HG03432 (cell line): ENCODE measurements around the gene GOLGA6L9.
A peak's percentile ranks its signal among the peaks of the same experiment; 100 is the strongest.
"Not testable (repeated sequence)": the region's sequence is repeated elsewhere in the genome, so short reads cannot be mapped to it uniquely, and the experiment has no call there.

ENCODE experiments used
- ATAC-seq: cut with Tn5 transposase; IDR thresholded peaks from one replicate; pipeline ENCODE4 v1.9.1; 2021; ENCODE audit warnings: mild to moderate bottlenecking, moderate library complexity; ENCODE audit not compliant: unreplicated experiment

Gene GOLGA6L9, protein sequence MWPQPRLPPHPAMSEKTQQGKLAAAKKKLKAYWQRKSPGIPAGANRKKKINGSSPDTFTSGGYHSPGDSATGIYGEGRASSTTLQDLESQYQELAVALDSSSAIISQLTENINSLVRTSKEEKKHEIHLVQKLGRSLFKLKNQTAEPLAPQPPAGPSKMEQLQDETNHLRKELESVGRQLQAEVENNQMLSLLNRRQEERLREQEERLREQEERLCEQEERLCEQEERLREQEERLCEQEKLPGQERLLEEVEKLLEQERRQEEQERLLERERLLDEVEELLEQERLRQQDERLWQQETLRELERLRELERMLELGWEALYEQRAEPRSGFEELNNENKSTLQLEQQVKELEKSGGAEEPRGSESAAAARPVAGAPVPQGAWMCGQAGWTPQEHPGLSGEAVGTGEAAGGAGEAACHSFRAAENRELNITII

DNA sequence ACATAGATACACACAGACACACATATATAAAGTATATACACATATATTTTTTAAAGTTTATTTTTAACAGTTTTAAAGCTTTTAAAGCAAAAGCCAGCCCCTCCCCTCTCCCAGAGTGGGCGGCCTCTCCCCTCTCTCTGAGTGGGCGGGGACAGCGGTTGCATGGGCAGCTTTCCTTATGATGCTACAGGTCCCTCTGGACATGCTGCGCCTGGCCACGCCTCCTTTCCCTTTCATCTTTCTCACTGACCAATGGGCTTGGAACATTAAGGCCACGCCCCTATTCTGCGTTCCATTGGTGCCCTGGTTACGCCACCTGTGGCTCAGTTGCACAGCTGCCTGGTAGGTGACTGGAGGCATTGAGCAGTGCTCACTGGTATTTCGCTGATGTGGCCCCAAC lies at the start of gene GOLGA6L9:
GOLGA6L9 (plus strand) TSS at position 124 of the 400 bp plus-strand sequence; CDS start at position 388, 264 bp downstream.
- ATAC-seq: not testable (repeated sequence)

DNA sequence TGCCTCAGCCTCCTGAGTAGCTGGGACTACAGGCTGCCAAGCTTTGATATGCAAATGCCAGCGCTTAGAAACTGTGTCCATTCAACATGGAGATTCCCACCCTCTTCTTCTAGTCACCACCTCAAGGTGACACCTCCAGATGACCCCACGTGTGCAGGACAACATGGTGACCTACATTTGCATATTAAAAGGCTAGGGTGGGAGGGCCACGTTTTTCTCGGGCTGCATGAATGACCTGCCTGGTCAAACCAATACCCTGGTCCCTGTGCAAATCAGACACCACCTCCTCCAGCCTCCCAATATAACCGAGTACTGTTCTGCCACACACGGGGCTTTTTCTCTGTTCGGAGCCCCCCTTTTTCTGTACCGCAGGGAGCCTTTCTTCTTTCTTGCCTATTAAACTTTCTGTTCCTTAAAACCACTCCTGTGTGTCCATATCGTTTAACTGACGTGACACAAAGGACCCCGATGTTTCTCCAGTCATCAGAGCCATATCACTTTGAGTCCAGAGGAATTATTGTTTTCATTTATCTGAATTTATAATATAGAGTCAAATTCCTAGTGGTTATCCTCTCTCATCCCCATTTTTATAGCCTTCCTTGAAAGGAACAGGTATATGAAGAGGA lies 48.2 kb upstream of the GOLGA6L9 start:
- ATAC-seq: not testable (repeated sequence)

GRCh38 chr15:82387209-82387608 lies 42.4 kb upstream of the GOLGA6L9 start:
- not testable (repeated sequence) for ATAC-seq

DNA sequence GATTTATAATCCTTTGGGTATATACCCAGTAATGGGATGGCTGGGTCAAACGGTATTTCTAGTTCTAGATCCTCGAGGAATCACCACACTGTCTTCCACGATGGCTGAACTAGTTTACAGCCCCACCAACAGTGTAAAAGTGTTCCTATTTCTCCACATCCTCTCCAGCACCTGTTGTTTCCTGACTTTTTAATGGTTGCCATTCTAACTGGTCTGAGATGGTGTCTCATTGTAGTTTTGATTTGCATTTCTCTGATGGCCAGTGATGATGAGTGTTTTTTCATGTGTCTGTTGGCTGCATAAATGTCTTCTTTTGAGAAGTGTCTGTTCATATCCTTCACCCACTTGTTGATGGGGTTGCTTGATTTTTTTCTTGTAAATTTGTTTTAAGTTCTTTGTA lies 39.5 kb upstream of the GOLGA6L9 start:
- not testable (repeated sequence) for ATAC-seq

DNA sequence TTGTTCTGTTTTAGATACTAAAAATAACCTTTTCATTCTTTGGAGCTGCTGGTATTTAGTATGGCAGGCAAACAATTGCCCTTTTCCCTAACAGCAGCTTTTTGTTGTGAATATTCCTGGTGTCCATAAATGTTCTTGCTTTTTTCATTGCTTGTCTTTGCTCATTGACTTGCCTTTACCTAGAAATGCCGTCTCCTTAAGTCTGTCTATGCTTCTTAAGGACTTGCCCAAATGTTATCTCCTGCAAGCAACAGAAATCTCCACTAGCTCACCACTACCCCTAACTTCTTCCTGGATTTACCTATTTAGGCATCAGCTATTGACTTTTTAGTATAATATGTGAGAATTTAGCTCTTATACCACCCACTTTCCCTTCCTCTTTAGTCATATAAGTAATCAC lies 37.5 kb upstream of the GOLGA6L9 start:
- not testable (repeated sequence) for ATAC-seq

DNA sequence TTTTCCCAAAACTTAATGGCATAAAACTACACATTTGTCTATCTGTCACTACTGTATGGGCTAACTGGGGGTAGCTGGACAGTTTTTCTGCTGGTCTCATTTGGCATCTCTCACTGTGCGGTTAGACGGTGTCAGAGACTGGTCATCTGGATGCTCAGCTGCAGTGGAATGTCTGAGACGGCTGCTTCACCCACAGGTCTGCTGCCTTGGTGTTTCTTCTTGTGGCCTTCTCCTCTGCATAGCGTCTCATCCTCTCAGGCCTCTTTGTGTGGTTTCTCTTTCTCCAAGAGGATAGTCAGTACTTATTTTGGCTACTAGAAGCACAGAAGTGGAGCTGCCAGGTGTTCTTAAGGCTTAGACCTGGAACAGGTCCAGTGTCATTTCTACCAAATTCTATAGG lies 35.9 kb upstream of the GOLGA6L9 start:
- no peak for ATAC-seq

- not testable (repeated sequence) for ATAC-seq
Observed at GRCh38 chr15:82395788-82396187, 33.8 kb upstream of the GOLGA6L9 start.

DNA sequence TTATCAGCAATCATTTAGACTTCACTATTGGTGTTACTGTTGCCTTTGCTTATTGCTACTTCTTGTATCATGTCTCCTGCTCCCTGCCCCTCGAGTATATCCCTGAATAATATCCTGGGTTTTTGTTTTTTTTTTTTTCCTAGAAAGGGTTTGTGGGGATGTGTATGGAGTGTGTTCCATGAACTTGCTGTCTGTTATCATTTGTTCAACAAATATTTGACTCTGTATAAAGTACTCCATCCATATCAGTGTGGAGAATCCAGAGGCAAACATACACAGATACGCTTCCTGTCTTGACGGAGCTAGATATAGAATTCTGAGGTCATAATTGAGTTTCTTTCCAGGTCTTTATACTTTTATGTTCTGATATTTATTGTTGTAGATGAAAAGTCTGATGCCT lies 31.8 kb upstream of the GOLGA6L9 start:
- no peak for ATAC-seq

- ATAC-seq: peak; percentile 29
Observed at GRCh38 chr15:82398785-82399184, 30.8 kb upstream of the GOLGA6L9 start.

GRCh38 chr15:82399366-82400103 lies 30.1 kb upstream of the GOLGA6L9 start:
- ATAC-seq: peak; percentile 64

DNA sequence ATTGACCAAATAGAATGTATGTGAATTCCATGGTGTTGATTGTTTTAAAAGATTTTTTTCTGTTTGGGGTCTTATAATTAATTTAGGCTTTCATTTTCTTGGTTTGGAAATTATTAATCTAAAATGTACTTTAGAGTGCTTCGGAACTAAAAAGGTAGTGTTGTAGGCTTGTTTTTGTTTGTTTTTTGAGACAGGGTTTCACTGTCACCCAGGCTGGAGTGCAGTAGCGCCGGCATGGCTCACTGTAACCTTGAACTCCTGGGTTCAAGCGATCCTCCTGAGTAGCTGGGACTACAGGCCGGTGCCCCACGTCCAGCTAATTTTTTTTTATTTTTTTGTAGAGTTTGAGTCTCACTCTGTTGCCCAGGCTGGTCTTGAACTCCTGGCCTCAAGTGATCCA lies 27.7 kb upstream of the GOLGA6L9 start:
- ATAC-seq: not testable (repeated sequence)

- ATAC-seq: not testable (repeated sequence)
Observed at GRCh38 chr15:82402341-82402740, 27.3 kb upstream of the GOLGA6L9 start.

DNA sequence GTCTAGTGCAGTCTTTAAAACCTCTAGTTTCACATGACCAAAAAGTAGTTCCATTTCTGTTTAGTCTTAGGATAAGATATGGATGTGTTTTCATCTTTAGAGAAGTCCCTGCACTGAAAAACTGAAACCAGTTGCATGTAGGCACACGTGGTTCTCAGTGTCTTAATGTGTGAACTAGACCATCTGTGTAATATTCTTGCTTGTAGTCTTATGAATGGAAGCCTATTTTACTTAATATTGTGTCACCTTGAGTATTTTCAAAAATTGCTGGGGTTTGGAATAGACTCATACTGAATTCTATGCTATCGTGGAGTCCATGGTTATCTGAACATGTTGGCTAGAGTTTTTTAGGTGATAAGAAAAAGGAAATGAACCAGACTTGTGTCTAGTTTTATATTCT lies 23.4 kb upstream of the GOLGA6L9 start:
- not testable (repeated sequence) for ATAC-seq

DNA sequence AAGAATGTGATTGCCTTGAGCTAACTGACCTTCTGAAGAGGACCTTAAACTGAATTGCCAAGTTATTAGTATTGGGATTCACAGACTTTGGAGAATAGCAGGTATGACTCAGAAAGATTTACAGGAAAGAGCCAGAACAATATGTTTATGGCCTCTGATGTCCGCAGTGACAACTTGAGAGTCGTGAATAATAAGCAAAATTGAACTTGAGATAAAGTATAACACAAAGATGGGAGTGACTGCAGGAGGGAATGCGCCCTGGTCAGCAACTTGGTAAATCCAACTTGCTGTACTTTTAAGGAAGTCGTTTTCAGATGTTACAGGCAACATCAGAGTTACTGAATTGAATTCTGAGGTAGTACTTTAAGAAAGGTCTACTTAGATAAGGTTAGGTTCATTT lies 19.3 kb upstream of the GOLGA6L9 start:
- not testable (repeated sequence) for ATAC-seq

DNA sequence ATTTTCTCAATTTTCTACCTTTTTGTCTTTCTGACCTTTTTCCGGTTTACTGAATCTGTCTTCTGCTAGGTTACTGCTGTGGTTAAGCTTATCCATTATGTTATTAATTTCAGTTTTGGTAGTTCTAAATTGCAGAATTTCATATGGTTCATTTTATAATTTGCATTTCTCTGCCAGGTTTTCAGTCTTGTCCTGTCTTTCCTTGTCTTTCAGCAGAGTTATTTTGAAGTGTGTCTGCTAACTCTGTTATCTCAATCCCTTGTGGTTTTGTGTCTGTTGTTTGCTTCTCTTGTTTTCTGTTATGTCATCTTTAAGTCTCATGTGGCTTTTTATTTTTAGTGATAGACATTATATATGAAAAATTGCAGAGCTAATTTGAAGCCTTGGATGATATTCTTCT lies 18.0 kb upstream of the GOLGA6L9 start:
- ATAC-seq: peak; percentile 36

DNA sequence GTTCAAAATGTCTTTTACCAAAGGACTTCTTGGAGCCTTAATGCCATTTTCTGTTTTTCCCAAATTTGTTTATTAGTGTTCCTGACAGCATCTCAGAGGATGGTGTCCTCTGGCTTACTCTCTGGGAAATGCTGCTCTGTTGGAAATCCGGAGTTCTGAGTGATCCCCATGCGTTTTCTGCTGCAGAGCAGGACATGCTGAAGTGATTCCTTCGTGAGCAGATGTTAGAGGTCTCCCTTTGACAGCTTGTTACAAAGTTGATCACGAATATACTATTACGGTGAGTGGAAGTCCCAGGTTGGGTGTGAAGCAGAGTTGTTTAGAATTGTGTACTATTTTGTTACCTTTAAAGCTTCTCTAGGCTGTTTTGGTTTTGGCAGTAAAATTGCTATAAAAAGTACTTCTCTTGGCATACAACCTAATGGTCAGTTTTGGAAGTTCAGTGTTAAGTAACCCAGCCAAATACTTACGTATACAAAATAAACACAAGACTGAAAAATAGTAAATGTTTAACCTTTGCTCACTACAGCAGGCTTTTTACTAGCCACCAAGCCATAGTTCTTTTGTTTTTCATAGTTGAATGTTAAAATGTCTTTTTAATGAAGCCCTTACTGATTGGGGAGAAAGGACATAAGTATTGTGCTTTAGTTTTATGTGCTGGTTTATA lies 15.0 kb upstream of the GOLGA6L9 start:
- not testable (repeated sequence) for ATAC-seq

GRCh38 chr15:82420516-82420915 lies 9.1 kb upstream of the GOLGA6L9 start:
- not testable (repeated sequence) for ATAC-seq

DNA sequence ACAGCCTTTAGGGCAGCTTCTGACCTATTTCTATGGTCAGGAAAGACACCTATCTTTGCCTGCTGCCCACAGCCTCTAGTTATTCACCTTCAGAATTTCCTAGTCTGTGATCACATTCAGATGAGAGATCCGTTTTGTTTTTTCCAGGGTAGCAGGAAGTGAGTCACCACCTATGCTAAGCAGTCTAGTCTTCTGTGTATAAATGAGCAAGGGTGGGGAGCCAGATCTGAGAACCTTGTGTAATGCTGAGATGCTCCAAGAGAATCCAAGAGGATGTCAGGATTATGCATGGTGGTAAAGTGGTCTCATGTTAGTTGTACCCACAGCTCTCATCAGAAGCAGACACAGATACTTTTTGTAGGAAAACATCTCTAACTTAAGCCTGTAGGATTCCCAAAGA lies 8.7 kb upstream of the GOLGA6L9 start:
- ATAC-seq: not testable (repeated sequence)

DNA sequence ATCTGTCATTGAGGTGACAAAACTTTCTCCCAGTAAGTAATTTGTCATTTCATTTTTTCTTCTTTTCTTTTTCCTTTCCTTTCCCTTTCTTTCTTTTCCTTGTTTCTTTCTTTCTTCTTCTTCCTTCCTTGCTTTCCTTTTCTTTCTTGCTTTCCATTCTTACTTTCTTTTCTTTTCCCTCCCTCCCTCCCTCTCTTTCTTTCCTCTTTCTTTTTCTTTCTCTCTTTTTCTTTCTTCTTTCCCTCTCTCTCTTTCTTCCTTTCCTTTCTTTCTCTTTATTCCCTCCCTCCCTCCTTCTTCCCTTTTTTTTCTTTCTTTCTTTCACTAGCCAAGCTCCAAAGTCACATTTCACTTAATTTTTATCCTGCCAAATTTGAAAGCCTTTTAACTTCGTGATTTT lies 2.5 kb upstream of the GOLGA6L9 start:
- ATAC-seq: not testable (repeated sequence)

- ATAC-seq: not testable (repeated sequence)
Observed at GRCh38 chr15:82445420-82445819, 15.8 kb downstream of the GOLGA6L9 start.

GRCh38 chr15:82457336-82457735 lies 27.7 kb downstream of the GOLGA6L9 start:
- not testable (repeated sequence) for ATAC-seq
